GM21381 (cell line): ENCODE data around the gene GAB2.
"Not testable (repeated sequence)": the region's sequence is repeated elsewhere in the genome, so short reads cannot be mapped to it uniquely, and the experiment has no call there.

ENCODE experiments used
- ATAC-seq: cut with Tn5 transposase; IDR thresholded peaks from one replicate; pipeline ENCODE4 v1.9.1; 2021; ENCODE audit warnings: mild to moderate bottlenecking, moderate library complexity; ENCODE audit not compliant: unreplicated experiment

Gene GAB2

GRCh38 chr11:78370406-78371172, 47.0 kb downstream of the GAB2 start:
- ATAC-seq = no peak

GRCh38 chr11:78365381-78365792, 52.2 kb downstream of the GAB2 start:
- no peak for ATAC-seq

DNA sequence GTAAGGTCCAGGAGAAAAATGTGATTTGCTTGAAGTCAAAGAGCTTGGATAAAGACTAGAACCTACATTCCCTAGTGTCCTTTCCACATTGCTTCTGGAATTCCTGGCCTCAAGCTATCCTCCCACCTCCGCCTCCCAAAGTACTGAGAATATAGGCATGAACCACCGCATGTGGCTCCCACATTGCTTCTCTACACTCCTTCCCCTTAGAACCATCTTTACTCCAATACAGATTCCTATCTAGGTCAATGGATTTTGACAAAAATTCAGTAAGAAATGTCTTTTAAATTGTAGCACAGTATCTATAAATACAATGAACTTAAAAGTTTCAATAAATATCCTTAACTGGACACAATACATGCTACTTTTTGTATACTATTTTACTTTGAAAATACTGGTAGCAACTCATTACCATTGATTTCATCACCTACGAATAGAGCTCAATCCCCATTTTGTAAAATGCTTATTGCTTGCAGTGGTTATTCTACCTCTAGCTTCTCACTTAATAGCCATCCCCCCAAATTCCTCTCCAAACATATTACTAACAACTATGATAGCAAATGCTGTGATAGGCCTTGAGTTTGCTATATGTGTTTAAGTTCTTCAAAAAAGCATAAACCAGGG, 53.4 kb downstream of the GAB2 start:
- ATAC-seq = no peak

DNA sequence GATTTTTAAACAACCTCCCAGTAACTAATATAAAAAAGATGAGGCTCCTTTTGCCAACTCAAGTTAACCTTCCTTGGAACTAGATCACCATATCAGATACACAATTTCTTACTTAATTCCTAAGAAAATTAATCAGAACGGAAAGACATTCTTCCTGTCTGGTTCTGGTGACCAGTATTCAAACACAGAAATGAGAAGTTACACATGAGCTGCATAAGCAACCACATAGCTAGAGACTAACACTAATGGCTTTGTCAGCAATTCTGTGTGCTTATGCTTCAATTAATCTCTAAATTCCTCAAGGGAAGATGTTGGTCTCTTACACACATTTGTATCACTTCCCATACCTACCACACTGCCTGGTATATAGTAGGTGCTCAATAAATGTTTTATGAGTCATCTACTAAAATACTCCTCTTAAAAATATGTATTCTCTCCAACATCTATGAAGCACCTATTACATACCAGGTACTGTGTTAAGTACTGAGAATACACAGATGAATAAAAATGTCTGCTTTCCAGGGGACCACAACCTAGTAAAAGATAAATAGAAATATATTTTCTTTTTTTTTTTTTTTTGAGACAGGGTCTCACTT, 54.5 kb downstream of the GAB2 start:
- ATAC-seq = no peak

DNA sequence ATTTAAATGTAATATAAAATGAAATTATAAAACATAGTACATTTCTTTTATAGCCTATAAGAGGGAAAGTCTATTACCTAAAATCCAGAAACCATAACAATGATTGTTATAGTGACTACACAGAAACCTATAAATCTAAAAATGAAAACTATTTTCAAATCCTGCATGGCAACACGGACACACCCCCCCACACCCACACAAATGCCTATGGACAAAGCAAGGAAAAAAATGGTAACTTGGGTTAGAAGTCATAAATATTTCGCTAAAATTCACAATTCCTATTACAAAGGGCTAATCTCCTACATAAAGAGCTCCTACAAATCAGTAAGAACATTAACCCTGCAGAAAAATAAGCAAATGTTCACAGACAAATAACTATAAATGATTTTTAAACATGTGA, 56.4 kb downstream of the GAB2 start:
- no peak for ATAC-seq

GRCh38 chr11:78359921-78360320, 57.7 kb downstream of the GAB2 start:
- no peak for ATAC-seq

DNA sequence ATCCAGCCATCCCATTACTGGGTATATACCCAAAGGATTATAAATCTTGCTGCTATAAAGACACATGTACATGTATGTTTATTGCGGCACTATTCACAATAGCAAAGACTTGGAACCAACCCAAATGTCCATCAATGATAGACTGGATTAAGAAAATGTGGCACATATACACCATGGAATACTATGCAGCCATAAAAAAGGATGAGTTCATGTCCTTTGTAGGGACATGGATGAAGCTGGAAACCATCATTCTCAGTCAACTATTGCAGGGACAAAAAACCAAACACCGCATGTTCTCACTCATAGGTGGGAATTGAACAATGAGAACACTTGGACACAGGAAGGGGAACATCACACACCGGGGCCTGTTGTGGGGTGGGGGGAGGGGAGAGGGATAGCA, 59.7 kb downstream of the GAB2 start:
- not testable (repeated sequence) for ATAC-seq

GRCh38 chr11:78357425-78357824, 60.2 kb downstream of the GAB2 start:
- not testable (repeated sequence) for ATAC-seq

DNA sequence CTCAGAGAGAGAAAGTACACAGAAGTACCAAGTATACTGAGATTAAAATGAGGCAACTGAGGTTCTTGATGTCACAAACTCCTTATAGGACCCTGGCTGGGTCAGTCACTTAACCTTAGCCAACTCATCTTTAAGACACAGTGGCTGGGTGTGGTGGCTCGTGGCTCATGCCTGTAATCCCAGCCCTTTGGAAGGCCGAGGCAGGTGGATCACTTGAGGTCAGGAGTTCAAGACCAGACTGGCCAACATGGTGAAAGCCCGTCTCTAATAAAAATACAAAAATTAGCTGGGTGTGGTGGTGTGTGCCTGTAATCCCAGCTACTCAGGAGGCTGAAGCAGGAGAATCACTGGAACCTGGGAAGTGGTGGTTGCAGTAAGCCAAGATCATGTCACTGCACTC, 61.9 kb downstream of the GAB2 start:
- ATAC-seq = not testable (repeated sequence)

DNA sequence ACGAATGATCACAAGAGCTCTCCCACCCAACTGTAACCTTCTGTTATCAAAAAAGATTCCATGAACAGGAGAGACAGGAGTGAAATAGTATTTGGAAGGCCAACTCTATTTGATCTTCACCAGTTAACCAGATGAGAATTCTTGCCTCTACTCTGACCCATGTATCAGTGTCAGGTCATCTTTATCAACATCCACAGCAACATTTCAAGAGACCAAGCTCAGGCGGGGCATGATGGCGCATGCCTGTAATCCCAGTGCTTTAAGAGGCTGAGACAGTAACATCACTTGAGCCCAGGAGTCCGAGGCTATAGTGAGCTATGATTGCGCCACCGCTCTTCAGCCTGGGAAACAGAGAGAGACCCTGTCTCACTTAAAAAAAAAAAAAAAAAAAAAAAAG, 62.3 kb downstream of the GAB2 start:
- ATAC-seq = no peak

DNA sequence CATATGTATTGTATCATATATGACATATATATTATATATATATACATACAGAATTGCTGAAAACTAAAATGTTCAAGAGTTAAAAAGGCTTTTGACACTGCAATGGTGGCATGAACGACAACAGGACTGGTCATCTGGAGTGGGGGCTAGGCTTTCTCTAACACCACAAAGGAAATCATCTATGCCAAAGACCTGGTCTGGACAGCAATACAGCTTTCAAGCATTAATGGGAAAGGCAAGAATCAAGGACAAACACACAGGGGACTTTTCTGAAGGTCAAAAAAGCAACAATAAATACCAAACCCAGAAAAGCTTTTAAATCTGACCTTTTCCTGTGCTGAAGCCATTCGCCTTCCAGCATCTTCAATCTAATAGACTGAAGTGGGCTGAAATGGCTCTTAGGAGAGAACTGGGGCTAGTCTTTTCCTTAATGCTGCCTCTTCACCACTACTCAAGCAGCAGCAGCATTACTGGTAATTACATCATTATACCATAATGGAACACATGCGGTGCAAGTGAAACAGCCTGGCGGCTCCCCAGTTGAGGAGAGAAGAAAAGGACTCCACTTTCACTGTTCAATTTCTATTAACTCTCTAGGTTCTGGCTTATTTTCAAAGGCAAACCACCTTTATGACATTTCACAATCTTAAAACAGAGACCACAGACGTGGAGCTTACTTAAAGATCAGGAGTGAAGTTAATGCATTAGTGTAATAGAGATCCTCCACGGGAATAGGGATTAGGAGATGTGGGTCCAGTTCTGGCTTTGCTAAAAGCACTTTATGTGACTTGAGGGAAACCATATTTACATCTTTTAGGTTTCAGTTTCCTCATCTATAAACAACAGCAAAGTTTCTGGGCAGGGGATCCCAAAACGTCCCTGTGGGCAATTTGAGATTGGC, 63.0 kb downstream of the GAB2 start:
- no peak for ATAC-seq

DNA sequence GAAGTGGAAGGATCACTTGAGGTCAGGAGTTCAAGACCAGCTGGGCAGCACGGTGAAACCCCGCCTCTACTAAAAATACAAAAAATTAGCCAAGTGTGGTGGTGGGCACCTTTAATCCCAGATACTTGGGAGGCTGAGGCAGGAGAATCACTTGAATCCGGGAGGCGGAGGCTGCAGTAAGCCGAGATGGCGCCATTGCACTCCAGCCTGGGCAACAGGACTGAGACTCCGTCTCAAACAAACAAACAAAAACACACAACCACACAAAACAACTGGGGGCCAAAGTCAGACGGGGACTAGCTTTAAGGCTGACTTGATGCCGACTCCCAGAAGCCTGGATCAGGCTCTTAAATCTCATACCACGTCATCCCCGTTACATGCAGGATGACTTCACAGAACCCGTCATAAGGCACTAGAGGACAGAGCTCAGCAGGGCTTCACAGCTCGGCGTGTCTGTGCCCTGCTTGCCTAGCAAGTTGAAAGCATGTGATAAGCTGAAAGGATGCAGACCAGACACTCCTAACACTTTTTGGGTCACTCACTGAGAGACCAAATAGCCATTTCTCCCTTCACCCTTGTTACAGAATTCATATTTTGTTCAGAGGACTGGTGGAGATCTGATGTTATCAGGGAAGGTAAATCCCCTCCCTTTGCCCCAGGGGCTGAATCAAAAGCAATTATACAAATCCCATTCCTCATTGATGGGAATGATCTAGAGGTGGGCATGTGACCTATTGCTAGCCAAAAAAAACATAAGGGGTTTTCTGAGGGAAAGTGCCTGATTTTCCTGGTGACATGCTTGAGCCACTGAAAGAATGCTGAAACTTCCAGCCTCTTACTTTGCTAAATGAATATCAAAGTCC, 65.4 kb downstream of the GAB2 start:
- no peak for ATAC-seq

DNA sequence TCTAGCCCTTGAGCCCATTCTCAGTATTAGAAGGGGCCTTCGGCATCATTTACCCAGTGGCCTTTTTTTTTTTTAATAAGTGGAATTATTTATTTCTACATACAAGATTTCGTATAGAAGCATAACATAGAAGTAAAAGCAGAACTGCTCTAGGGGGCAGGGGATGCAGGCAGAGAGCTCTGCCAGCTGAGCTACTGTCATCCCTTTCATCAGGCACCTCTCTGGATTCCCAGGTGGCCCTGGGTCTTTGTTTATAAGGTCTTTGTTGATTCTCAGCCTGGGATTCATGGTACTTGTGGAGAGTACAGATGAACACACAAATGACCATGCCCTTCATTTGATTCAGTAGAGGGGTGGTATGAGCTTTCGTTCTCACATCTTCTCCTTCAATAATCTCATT, 66.4 kb downstream of the GAB2 start:
- no peak for ATAC-seq

DNA sequence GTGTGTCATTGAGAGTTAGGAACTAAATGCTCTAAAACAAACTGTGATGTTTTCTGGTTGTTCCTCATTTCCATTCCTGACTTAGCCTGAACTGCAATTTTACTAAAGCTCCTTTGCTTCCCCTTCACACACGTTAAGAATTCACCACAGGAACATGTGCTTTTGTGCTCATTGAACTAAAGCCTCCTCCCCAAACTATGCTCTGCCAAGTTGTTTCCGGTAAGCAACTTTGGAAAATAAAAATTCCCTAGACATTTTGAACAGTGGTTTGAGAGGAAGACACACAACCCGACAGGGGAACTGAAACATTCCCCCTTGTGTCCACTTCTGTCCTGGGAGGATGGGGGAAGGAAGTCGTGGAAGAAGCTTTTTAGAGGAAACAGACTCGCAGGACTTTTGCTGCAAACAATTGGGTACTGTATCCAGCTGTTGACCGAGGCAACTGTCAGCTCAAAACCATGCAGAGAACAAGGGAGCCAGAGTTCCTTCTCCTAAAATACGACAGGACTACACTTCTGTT, 66.9 kb downstream of the GAB2 start:
- ATAC-seq = no peak

DNA sequence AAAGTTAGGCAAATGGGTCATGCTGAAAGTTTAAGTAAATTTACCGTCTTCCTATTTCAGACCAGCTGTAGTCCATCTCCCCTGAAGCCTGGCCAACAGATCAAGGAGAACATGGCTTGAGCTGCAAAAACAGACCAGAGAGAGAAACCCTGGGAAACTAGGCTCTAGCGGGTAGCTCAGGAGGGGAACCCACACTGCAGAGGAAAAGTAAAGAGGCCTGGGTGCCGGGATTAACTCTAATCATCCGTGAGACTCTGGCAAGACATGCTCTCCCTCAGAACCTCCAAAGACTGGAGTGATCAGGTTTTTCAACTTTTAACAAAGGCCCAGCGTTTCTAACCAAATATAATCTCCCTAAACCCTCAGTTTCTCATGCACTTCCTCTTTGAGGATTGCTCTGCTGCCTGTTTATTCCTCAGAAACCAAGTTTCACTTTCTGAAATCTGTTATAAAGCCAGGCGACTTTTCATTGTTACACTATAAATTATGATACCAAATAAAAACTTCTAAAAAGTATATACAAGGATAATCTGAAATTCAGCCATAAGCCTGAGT, 67.5 kb downstream of the GAB2 start:
- ATAC-seq = no peak

DNA sequence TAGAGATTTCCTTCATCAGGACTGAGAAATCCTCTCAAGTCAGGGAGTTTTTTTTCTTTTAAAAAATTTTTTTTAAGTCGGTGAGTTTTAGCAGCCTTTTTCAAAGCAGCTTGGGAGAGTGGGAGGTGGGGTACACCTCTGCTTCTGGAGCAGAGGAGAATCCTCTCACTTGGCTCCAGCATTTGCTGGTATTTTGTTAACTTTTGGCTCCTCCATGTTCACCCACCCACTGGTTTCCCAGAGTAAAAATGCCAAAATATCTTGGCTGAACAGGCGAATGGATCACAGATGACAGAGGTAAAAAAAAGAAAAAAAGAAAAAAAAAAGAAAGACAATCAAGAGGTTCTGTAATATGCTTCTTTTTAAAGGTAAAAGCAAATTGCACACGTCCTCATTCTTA, 68.0 kb downstream of the GAB2 start:
- no peak for ATAC-seq

- ATAC-seq = no peak
Measured at GRCh38 chr11:78349114-78349513, 68.5 kb downstream of the GAB2 start.

DNA sequence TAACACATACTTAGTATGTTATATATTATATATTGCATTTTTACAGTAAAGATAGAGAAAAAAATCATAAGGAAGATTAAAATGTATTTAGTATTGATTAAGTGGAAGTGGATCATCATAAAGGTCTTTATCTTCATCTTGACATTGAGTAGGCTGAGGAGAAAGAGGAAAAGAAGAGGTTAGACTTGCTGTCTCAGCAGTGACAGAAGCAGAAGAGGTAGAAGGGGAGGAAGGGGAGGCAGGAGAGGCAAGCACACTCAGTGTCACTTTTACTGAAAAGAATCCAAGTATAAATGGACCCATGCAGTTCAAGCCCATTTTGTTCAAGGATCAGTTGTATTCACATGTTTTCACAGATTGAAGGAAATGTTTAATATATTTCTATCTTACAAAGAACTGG, 69.7 kb downstream of the GAB2 start:
- ATAC-seq = no peak

DNA sequence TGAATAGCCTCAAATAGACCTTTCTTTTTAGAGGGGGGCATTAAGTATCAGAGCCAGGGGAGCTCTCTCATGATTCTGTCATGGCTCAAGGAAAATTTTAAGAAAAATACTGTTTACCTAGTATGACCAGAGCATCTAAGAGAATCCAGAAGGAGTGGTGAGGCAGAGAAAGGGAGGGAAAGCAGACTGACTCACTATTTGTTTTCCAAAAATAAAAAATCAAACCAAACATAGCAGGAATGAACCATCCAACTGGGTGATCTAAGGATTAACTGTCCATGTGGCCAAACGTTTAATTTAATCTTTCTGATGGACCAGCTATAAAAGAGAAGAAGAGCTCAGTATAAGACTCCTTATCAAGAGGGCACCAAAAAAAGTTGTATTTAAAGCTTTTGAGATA, 70.8 kb downstream of the GAB2 start:
- ATAC-seq = no peak

- ATAC-seq = no peak
Measured at GRCh38 chr11:78345450-78345849, 72.2 kb downstream of the GAB2 start.
